ENCODE measurements around the gene SENP2.

GRCh38 chr3:185584686-185585085 is 1.4 kb upstream of the SENP2 start:
- TF ChIP-seq CTCF (conservative IDR thresholded peaks at IDR 0.05; ENCODE audit: low read depth in 2 of 2) = no peak
- no peak for TF ChIP-seq POLR2AphosphoS5 (IDR thresholded peaks at IDR 0.05; ENCODE audit: low read depth)
- TF ChIP-seq EZH2 (IDR thresholded peaks at IDR 0.05; ENCODE audit: low read depth, unreplicated experiment) = no peak
- TF ChIP-seq EZH2phosphoT487 (IDR thresholded peaks at IDR 0.05; ENCODE audit: unreplicated experiment) = no peak
- TF ChIP-seq ETS1 (IDR thresholded peaks at IDR 0.05) = no peak
- no peak for TF ChIP-seq REST (IDR thresholded peaks at IDR 0.05; ENCODE audit: unreplicated experiment)
- TF ChIP-seq CREB1 (CRISPR knock-in tag; IDR thresholded peaks at IDR 0.05; ENCODE audit: low read depth) = no peak
- no peak for TF ChIP-seq JUNB (IDR thresholded peaks at IDR 0.05; ENCODE audit: unreplicated experiment)
- TF ChIP-seq ZNF114 (CRISPR knock-in tag; IDR thresholded peaks at IDR 0.05) = no peak
- no peak for TF ChIP-seq NANOG (IDR thresholded peaks at IDR 0.05; ENCODE audit: borderline replicate concordance)
- no peak for TF ChIP-seq ZNF331 (CRISPR knock-in tag; IDR thresholded peaks at IDR 0.05; ENCODE audit: low read depth)
- TF ChIP-seq STAT1 (IDR thresholded peaks at IDR 0.05; ENCODE audit: unreplicated experiment) = no peak

All from GM23338 (cell line).